ENCODE data around the gene CCBE1.
A peak's percentile ranks its signal among the peaks of the same experiment; 100 is the strongest.
"Not testable (repeated sequence)": the region's sequence is repeated elsewhere in the genome, so short reads cannot be mapped to it uniquely, and the experiment has no call there.

The CCBE1 gene

GRCh38 chr18:59539108-59539507, 158.1 kb downstream of the CCBE1 start:
- DNase-seq (ENCODE audit: low spot score): no peak

GRCh38 chr18:59537579-59537978, 159.6 kb downstream of the CCBE1 start:
- no peak for DNase-seq (ENCODE audit: low spot score)

GRCh38 chr18:59536166-59536565, 161.1 kb downstream of the CCBE1 start:
- no peak for DNase-seq (ENCODE audit: low spot score)

GRCh38 chr18:59535055-59535454, 162.2 kb downstream of the CCBE1 start:
- no peak for DNase-seq (ENCODE audit: low spot score)

- no peak for DNase-seq (ENCODE audit: low spot score)
Observed at GRCh38 chr18:59528866-59529265, 168.4 kb downstream of the CCBE1 start.

GRCh38 chr18:59520562-59521355, 176.5 kb downstream of the CCBE1 start:
- DNase-seq (ENCODE audit: low spot score): no peak

GRCh38 chr18:59518705-59519104, 178.5 kb downstream of the CCBE1 start:
- no peak for DNase-seq (ENCODE audit: low spot score)

- DNase-seq (ENCODE audit: low spot score): no peak
Observed at GRCh38 chr18:59517446-59518165, 179.6 kb downstream of the CCBE1 start.

- DNase-seq (ENCODE audit: low spot score): peak; percentile 30
Observed at GRCh38 chr18:59516356-59517155, 180.7 kb downstream of the CCBE1 start.

GRCh38 chr18:59515956-59516355, 181.3 kb downstream of the CCBE1 start:
- DNase-seq (ENCODE audit: low spot score): not testable (repeated sequence)

GRCh38 chr18:59515147-59515546, 182.1 kb downstream of the CCBE1 start:
- DNase-seq (ENCODE audit: low spot score): no peak

- DNase-seq (ENCODE audit: low spot score): peak; percentile 4
Observed at GRCh38 chr18:59514203-59514602, 183.0 kb downstream of the CCBE1 start.

GRCh38 chr18:59512025-59512755, 185.0 kb downstream of the CCBE1 start:
- no peak for DNase-seq (ENCODE audit: low spot score)

GRCh38 chr18:59509481-59510442, 187.5 kb downstream of the CCBE1 start:
- DNase-seq (ENCODE audit: low spot score): no peak

GRCh38 chr18:59505356-59505755, 191.9 kb downstream of the CCBE1 start:
- DNase-seq (ENCODE audit: low spot score): no peak

GRCh38 chr18:59502274-59503175, 194.7 kb downstream of the CCBE1 start:
- no peak for DNase-seq (ENCODE audit: low spot score)

GRCh38 chr18:59501920-59502273, 195.3 kb downstream of the CCBE1 start:
- no peak for DNase-seq (ENCODE audit: low spot score)

GRCh38 chr18:59500765-59501164, 196.5 kb downstream of the CCBE1 start:
- no peak for DNase-seq (ENCODE audit: low spot score)

- DNase-seq (ENCODE audit: low spot score): no peak
Observed at GRCh38 chr18:59498506-59499086, 198.6 kb downstream of the CCBE1 start.
